ENCODE results near the gene B4GAT1.

GRCh38 chr11:66310324-66310723 is 37.1 kb downstream of the B4GAT1 start:
- TF ChIP-seq GATA2 (IDR thresholded peaks at IDR 0.05; ENCODE audit: low read depth, low read length), result no peak
- TF ChIP-seq GATA3 (IDR thresholded peaks at IDR 0.05; ENCODE audit: low read depth, low read length), result no peak
